ENCODE measurements around the gene SHISA8.

Gene SHISA8

GRCh38 chr22:41933411-41934177, 18.7 kb upstream of the SHISA8 start:
- DNase-seq (ENCODE audit: low read depth in 3 of 3), result no peak

GRCh38 chr22:41932353-41932752, 17.5 kb upstream of the SHISA8 start:
- no peak for DNase-seq (ENCODE audit: low read depth in 3 of 3)

GRCh38 chr22:41931701-41932269, 16.9 kb upstream of the SHISA8 start:
- DNase-seq (ENCODE audit: low read depth in 3 of 3), result no peak

GRCh38 chr22:41929418-41929810, 14.5 kb upstream of the SHISA8 start:
- no peak for DNase-seq (ENCODE audit: low read depth in 3 of 3)

GRCh38 chr22:41928593-41929417, 13.9 kb upstream of the SHISA8 start:
- no peak for DNase-seq (ENCODE audit: low read depth in 3 of 3)

GRCh38 chr22:41927813-41928212, 12.9 kb upstream of the SHISA8 start:
- DNase-seq (ENCODE audit: low read depth in 3 of 3), result no peak

GRCh38 chr22:41925783-41926460, 11.0 kb upstream of the SHISA8 start:
- DNase-seq (ENCODE audit: low read depth in 3 of 3), result peak; percentile 52 to 78 (median 59)

GRCh38 chr22:41923595-41924276, 8.9 kb upstream of the SHISA8 start:
- no peak for DNase-seq (ENCODE audit: low read depth in 3 of 3)

GRCh38 chr22:41922940-41923594, 8.2 kb upstream of the SHISA8 start:
- no peak for DNase-seq (ENCODE audit: low read depth in 3 of 3)

- no peak for DNase-seq (ENCODE audit: low read depth in 3 of 3)
These were observed 7.5 kb upstream of the SHISA8 start for GRCh38 chr22:41922328-41922727.

- DNase-seq (ENCODE audit: low read depth in 3 of 3), result no peak
These were observed 5.5 kb upstream of the SHISA8 start for GRCh38 chr22:41920271-41920976.

- DNase-seq (ENCODE audit: low read depth in 3 of 3), result peak in 1 of 3 experiments; percentile 52
These were observed 4.7 kb upstream of the SHISA8 start for GRCh38 chr22:41919357-41920224.

GRCh38 chr22:41917903-41918791, 3.3 kb upstream of the SHISA8 start:
- DNase-seq (ENCODE audit: low read depth in 3 of 3), result no peak

GRCh38 chr22:41917375-41917902, 2.6 kb upstream of the SHISA8 start:
- DNase-seq (ENCODE audit: low read depth in 3 of 3), result no peak

GRCh38 chr22:41916745-41917358, 2.0 kb upstream of the SHISA8 start:
- DNase-seq (ENCODE audit: low read depth in 3 of 3), result no peak

- DNase-seq (ENCODE audit: low read depth in 3 of 3), result no peak
These were observed 1.1 kb upstream of the SHISA8 start for GRCh38 chr22:41915786-41916493.

- DNase-seq (ENCODE audit: low read depth in 3 of 3), result no peak
These were observed 251 bp downstream of the SHISA8 start for GRCh38 chr22:41914611-41915034.

All from stimulated activated CD4-positive, alpha-beta T cell treated with anti-CD3 and anti-CD28 coated beads, TNF-alpha, amount 100 ng/mL, for 24 hours (primary cell).